Osteoblast (primary cell): Measurements from ENCODE around the gene ASTL. TPM values are rescaled to one million over a fixed set of nuclear protein-coding genes. Genes with fewer than 3 reads are reported as not detected.

Experiments
- DNase-seq: peaks from one replicate; pipeline ENCODE4 v3.0.0; 2011; ENCODE audit warnings: low spot score, mixed read lengths; ENCODE audit not compliant: insufficient read length; ENCODE audit errors: missing footprints
- H2AFZ ChIP-seq: 2 replicates; pipeline ENCODE4 v1.6.0; 2011; ENCODE audit warnings: mild to moderate bottlenecking, low read length
- H3K27ac ChIP-seq: 2 replicates; pipeline ENCODE4 v1.5.1; 2011; ENCODE audit warnings: mild to moderate bottlenecking, low read depth, low read length, moderate library complexity
- H3K27me3 ChIP-seq: 2 replicates; pipeline ENCODE4 v1.6.0; 2012; ENCODE audit warnings: mild to moderate bottlenecking, control low read depth, inconsistent platforms, low read length, moderate library complexity; ENCODE audit not compliant: insufficient read depth
- H3K36me3 ChIP-seq: 2 replicates; pipeline ENCODE4 v1.5.1; 2011; ENCODE audit warnings: mild to moderate bottlenecking, low read length, control low read depth, moderate library complexity; ENCODE audit not compliant: insufficient read depth
- H3K4me1 ChIP-seq: 2 replicates; pipeline ENCODE4 v1.5.1; 2011; ENCODE audit warnings: mild to moderate bottlenecking, low read length, control low read depth, moderate library complexity; ENCODE audit not compliant: insufficient read depth
- H3K4me2 ChIP-seq: 2 replicates; pipeline ENCODE4 v1.6.0; 2011; ENCODE audit warnings: mild to moderate bottlenecking, low read length; ENCODE audit not compliant: insufficient read depth
- H3K4me3 ChIP-seq: fragments of 200-600 bp; sonication (generic); 3 replicates; pipeline ENCODE4 v1.5.1; 2012; ENCODE audit warnings: mild to moderate bottlenecking, low read length, inconsistent platforms; ENCODE audit not compliant: insufficient read depth
- H3K79me2 ChIP-seq: 2 replicates; pipeline ENCODE4 v1.6.0; 2012; ENCODE audit warnings: mild to moderate bottlenecking, low read length, control low read depth, inconsistent platforms; ENCODE audit not compliant: insufficient read depth
- H3K9me3 ChIP-seq: 2 replicates; pipeline ENCODE4 v1.5.1; 2011; ENCODE audit warnings: low read depth, low read length, control low read depth
- H4K20me1 ChIP-seq: 2 replicates; pipeline ENCODE4 v1.6.0; 2012; ENCODE audit warnings: mild to moderate bottlenecking, low read length, control low read depth; ENCODE audit not compliant: insufficient read depth
- total RNA-seq: library from RNA; depleted of rRNA; stranded (reverse); fragments of >200 nt; gene quantifications from 2 replicates; pipeline ENCODE4 v1.2.3, GENCODE V29; 2012
- TF ChIP-seq, protein P1 (sequence below): IDR thresholded peaks from 2 replicates; pipeline ENCODE4 v1.5.1; 2011; ENCODE audit warnings: mild to moderate bottlenecking, low read depth, low read length, moderate library complexity; ENCODE audit errors: extremely low read depth

Gene ASTL
- total RNA-seq, 1 donor = not detected

GRCh38 chr2:96156926-96157648 is 18.8 kb upstream of the ASTL start:
- no peaks in the 10 kb centered on the region for H3K36me3 ChIP-seq
- H3K4me3 ChIP-seq = no peak overlapping the region
- no peak overlapping the region for H3K27ac ChIP-seq
- DNase-seq = peak; percentile 82
- no peaks in the 10 kb centered on the region for H4K20me1 ChIP-seq
- TF ChIP-seq, protein P1, sequence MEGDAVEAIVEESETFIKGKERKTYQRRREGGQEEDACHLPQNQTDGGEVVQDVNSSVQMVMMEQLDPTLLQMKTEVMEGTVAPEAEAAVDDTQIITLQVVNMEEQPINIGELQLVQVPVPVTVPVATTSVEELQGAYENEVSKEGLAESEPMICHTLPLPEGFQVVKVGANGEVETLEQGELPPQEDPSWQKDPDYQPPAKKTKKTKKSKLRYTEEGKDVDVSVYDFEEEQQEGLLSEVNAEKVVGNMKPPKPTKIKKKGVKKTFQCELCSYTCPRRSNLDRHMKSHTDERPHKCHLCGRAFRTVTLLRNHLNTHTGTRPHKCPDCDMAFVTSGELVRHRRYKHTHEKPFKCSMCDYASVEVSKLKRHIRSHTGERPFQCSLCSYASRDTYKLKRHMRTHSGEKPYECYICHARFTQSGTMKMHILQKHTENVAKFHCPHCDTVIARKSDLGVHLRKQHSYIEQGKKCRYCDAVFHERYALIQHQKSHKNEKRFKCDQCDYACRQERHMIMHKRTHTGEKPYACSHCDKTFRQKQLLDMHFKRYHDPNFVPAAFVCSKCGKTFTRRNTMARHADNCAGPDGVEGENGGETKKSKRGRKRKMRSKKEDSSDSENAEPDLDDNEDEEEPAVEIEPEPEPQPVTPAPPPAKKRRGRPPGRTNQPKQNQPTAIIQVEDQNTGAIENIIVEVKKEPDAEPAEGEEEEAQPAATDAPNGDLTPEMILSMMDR = no peak
- no peak overlapping the region for H3K4me2 ChIP-seq
- H3K79me2 ChIP-seq = no peaks in the 10 kb centered on the region
- no peak overlapping the region for H2AFZ ChIP-seq
- H3K9me3 ChIP-seq = no peaks in the 10 kb centered on the region
- H3K4me1 ChIP-seq = no peaks in the 10 kb centered on the region
- peaks cover 2% of the 10 kb centered on the region for H3K27me3 ChIP-seq

DNA sequence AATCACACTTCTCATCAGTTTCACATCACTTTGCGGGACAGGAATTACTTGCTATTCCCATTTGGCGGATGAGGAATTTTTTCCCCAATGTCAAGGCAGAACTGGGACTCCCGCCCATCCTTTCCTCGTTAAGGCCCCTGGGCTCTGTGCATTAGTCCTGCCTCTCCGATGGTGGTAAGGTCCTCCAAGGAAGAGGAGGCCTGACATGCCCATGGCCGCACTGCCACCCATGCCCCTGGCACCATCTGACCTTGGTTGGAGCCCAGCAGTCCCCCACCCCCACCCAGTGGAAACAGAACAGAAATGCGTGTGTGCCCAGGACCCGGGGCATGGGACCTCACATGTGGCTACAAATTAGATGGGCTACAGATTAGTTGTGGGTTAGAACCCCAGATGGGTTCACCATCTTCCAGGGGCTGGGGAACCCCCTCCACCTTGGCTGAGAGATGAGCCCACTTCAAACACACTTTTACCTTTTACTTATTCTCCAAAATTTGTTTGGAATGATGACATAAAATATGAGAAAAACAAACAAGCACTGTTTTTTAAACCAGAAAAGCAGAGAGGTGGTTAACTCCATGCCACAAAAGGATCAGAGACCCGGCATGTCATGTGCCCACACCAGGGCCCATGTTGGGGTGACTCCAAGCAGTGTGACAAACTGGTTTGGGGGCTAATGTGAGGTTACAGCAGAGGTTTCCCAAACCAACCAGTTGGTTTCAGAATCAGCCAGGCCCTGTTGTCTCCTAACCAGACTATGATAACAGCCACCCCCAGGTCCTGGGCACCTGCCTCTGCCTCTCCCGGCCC is 17.9 kb upstream of the ASTL start:
- no peaks in the 10 kb centered on the region for H3K9me3 ChIP-seq
- DNase-seq = peak; percentile 58
- no peak overlapping the region for H2AFZ ChIP-seq
- peaks cover 2% of the 10 kb centered on the region for H3K27me3 ChIP-seq
- H3K79me2 ChIP-seq = no peaks in the 10 kb centered on the region
- no peak overlapping the region for H3K4me2 ChIP-seq
- no peak overlapping the region for H3K27ac ChIP-seq
- H3K4me1 ChIP-seq = no peaks in the 10 kb centered on the region
- no peaks in the 10 kb centered on the region for H3K36me3 ChIP-seq
- no peak overlapping the region for H3K4me3 ChIP-seq
- TF ChIP-seq, protein P1 = no peak
- no peaks in the 10 kb centered on the region for H4K20me1 ChIP-seq

DNA sequence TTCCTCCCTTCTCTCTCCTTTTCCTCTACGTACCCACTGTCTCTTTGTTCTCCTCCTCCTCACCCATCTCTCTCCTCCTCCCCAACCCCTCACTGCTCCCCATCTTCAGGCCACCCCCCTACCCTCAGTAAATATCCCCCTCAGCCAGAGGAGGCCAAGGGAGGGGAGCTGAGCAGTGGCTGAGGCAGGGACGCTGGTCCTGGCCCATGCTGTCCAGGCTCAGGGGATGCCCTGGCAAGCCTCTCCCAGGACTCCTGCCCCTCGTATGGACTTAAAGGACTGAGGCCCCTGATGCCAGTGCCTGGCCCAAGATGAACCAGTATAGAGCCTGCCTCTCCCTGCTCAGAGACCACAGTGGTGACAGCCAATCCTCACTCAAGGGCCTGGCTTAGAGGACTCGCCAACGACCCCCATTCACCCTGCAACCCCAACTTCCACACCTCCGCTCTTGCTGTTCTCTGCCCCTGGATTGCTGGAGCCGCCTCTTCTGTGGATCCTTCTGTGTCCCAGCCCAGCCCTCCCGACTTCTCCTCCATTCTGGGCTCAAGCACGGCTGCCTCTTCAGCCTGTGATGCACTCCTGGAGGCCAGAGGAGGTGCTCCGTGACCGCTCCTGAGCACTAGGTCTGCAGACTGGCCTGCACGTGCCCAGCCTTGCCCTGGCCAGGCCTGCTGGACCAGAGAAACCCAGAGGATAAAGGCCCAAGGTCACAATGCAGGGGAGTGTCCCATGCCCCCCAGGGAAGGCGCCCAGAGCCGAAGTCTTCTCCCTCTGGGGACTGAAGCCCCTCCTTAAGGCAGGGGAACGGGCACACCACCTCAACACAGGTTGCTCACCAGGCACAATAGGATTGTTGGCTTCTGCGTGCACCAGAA is 16.4 kb upstream of the ASTL start:
- DNase-seq = peak; percentile 75
- Histone ChIP-seq H3K4me2 (no peak overlapping the region), H3K4me1 (no peaks in the 10 kb centered on the region), H3K27me3 (peaks cover 2% of the 10 kb centered on the region), H3K27ac (no peak overlapping the region), H3K4me3 (no peak overlapping the region), H2AFZ (no peak overlapping the region), H3K9me3 (no peaks in the 10 kb centered on the region), H3K79me2 (no peaks in the 10 kb centered on the region), H4K20me1 (no peaks in the 10 kb centered on the region), H3K36me3 (no peaks in the 10 kb centered on the region)
- TF ChIP-seq, protein P1 = no peak
